H1 (cell line): Measurements from ENCODE around the gene MAPKAPK2. TPM values are rescaled to one million over a fixed set of nuclear protein-coding genes. Genes with fewer than 3 reads are reported as not detected.

Experiments used
- POLR2A ChIP-seq, 2 experiments: IDR thresholded peaks; 1 replicate in 1 of 2; 2 replicates in 1 of 2; pipeline ENCODE4 v1.6.1; 2011; ENCODE audit warnings: low read depth in 2 of 2, low read length in 2 of 2, mild to moderate bottlenecking in 2 of 2; ENCODE audit errors: control extremely low read depth in 1 of 2
- SUZ12 ChIP-seq: fragments of 200-600 bp; sonication (generic); IDR thresholded peaks from 2 replicates; pipeline ENCODE4 v1.6.1; 2012; ENCODE audit warnings: mild to moderate bottlenecking, inconsistent platforms, low read length, moderate library complexity, mixed read lengths
- polyA plus RNA-seq, 7 experiments: library from polyadenylated mRNA; depleted of rRNA in 3 of 7; stranded (reverse) in 5 of 7; unstranded in 2 of 7; fragments of >200 nt in 5 of 7; fragments of 200-250 nt in 2 of 7; gene quantifications; 1 replicate in 5 of 7; 2 replicates in 1 of 7; 4 replicates in 1 of 7; pipeline versions ENCODE4 v1.2.1 to v1.2.3, GENCODE V29; 2011 to 2013; ENCODE audit warnings: missing spikeins in 2 of 7, mixed read lengths in 2 of 7
- total RNA-seq: library from RNA; stranded (reverse); fragmentation: NEBNext Ultra II Directional; extraction: Animal tissue kit (Norgen Biotek cat#: 25700); gene quantifications from 2 replicates; pipeline ENCODE4 v1.2.1, GENCODE V29; 2021
- TF ChIP-seq, protein P1 (sequence below): IDR thresholded peaks from 2 replicates; pipeline ENCODE4 v1.6.1; 2012; ENCODE audit warnings: inconsistent platforms

The MAPKAPK2 gene
- total and polyA plus RNA-seq, 2 of the 8 experiments (the other 6 are each of a cell fraction or from before 2014, with no cell fraction given): 27.5 to 44.9 TPM

DNA sequence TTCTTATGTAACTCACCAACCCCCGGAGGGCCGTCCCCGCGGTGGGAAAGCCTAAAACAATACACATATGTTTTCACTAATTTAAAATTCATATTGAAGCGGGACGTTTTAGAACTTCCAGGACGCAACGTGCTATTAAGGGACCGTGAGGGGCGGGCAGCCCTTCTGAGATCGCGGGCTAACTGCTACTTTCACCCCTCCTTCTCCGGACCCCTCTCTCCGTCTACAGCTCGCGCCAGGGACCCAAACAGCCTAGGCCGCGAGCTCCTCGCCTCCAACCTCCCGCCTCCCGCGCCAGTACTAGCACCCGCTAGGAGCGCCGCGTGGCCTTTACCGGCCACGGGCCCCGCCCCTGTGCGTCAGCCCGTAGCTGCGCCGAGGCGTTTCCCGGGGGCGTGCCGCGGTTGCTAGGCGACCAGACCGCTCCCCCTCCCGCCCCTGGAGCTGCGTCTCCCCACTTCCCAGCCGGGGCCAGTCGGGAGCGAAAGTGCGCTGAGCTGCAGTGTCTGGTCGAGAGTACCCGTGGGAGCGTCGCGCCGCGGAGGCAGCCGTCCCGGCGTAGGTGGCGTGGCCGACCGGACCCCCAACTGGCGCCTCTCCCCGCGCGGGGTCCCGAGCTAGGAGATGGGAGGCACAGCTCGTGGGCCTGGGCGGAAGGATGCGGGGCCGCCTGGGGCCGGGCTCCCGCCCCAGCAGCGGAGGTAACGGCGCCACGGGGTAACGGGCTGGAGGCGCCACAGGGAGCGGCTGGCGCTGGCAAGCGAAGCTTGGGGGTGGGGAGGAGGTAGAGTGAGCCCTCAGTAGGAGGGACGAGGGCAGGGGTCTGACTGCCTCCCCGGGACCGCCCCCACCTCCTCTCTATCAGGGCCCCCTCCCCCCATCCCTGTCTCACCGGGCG lies 49.4 kb upstream of the MAPKAPK2 start, which contains the start of gene DYRK3 (continued):
- TF ChIP-seq SUZ12: no peak
- TF ChIP-seq, protein P1, sequence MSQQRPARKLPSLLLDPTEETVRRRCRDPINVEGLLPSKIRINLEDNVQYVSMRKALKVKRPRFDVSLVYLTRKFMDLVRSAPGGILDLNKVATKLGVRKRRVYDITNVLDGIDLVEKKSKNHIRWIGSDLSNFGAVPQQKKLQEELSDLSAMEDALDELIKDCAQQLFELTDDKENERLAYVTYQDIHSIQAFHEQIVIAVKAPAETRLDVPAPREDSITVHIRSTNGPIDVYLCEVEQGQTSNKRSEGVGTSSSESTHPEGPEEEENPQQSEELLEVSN: peak; percentile 91
- TF ChIP-seq POLR2A (IDR thresholded peaks at IDR 0.05; ENCODE audit: control extremely low read depth in 1 of 2, low read depth in 2 of 2, low read length in 2 of 2): peak in 1 of 2 experiments; percentile 68; a peak in 1 of 3 replicates
